HEK293 (cell line): ENCODE measurements around the gene SLC28A2.

ENCODE experiments used
- CTCF ChIA-PET: fragments of 350-600 bp; formaldehyde crosslinking; extraction: SDS; loops from one replicate; lab custom pipeline; 2021; ENCODE audit warnings: antibody characterized with exemption; lab: Yijun Ruan, JAX
- POLR2A ChIA-PET: fragments of 300-600 bp; formaldehyde crosslinking; extraction: SDS; loops from one replicate; lab custom pipeline; 2020; ENCODE audit warnings: antibody characterized with exemption, inconsistent platforms; lab: Yijun Ruan, JAX
- H3K27ac ChIP-seq: fragments of 200-500 bp; sonication (Bioruptor generic); 2 replicates; pipeline ENCODE4 v1.5.1; 2014; ENCODE audit warnings: low read depth, low read length, control low read depth, inconsistent platforms; ENCODE audit errors: extremely low read depth
- H3K36me3 ChIP-seq, 2 experiments: fragments of 200-500 bp in 1 of 2; sonication (Bioruptor generic) in 1 of 2; 1 replicate in 1 of 2; 2 replicates in 1 of 2; pipeline ENCODE4 v1.5.1; 2014 to 2017; ENCODE audit warnings: inconsistent platforms in 2 of 2, low read length in 2 of 2; ENCODE audit not compliant: control insufficient read depth in 2 of 2, insufficient read depth in 1 of 2
- H3K4me1 ChIP-seq: fragments of 200-500 bp; sonication (Bioruptor generic); 2 replicates; pipeline ENCODE4 v1.5.1; 2014; ENCODE audit warnings: mild to moderate bottlenecking, low read length, inconsistent platforms; ENCODE audit not compliant: control insufficient read depth, insufficient read depth
- H3K4me3 ChIP-seq: 2 replicates; pipeline ENCODE4 v1.5.1; 2011; ENCODE audit warnings: low read depth, mild to moderate bottlenecking, control low read depth, low read length, moderate library complexity
- H3K9me3 ChIP-seq: fragments of 200-500 bp; sonication (Bioruptor generic); 2 replicates; pipeline ENCODE4 v1.5.1; 2014; ENCODE audit warnings: low read depth, low read length, inconsistent platforms; ENCODE audit not compliant: control insufficient read depth, insufficient read depth
- ATF2 ChIP-seq: fragments of 450-650 bp; formaldehyde crosslinking; IDR thresholded peaks from 2 replicates; pipeline ENCODE4 v1.5.1; 2016; ENCODE audit warnings: missing biosample characterization, missing genetic modification characterization, low read depth
- FEZF1 ChIP-seq: fragments of 450-650 bp; formaldehyde crosslinking; IDR thresholded peaks from 2 replicates; pipeline ENCODE4 v1.5.1; 2016; ENCODE audit warnings: missing biosample characterization, missing genetic modification characterization
- HOXC10 ChIP-seq: sonication (generic); formaldehyde crosslinking; IDR thresholded peaks from 2 replicates; pipeline ENCODE4 v1.8.1; 2023; ENCODE audit warnings: mild to moderate bottlenecking, missing genetic modification reagents
- RBAK ChIP-seq: fragments of 450-650 bp; formaldehyde crosslinking; IDR thresholded peaks from 2 replicates; pipeline ENCODE4 v1.5.1; 2016; ENCODE audit warnings: missing biosample characterization, missing genetic modification characterization
- SCRT2 ChIP-seq: fragments of 450-650 bp; formaldehyde crosslinking; IDR thresholded peaks from 2 replicates; pipeline ENCODE4 v1.5.1; 2016; ENCODE audit warnings: missing biosample characterization, missing genetic modification characterization
- SP7 ChIP-seq: fragments of 450-650 bp; formaldehyde crosslinking; IDR thresholded peaks from 2 replicates; pipeline ENCODE4 v1.5.1; 2016; ENCODE audit warnings: missing biosample characterization, missing genetic modification characterization
- WT1 ChIP-seq: fragments of 450-650 bp; formaldehyde crosslinking; IDR thresholded peaks from 2 replicates; pipeline ENCODE4 v1.5.1; 2016; ENCODE audit warnings: missing biosample characterization, missing genetic modification characterization
- ZBTB17 ChIP-seq: fragments of 450-650 bp; formaldehyde crosslinking; IDR thresholded peaks from 2 replicates; pipeline ENCODE4 v1.5.1; 2016; ENCODE audit warnings: missing biosample characterization, missing genetic modification characterization
- ZBTB48 ChIP-seq: fragments of 450-650 bp; formaldehyde crosslinking; IDR thresholded peaks from 2 replicates; pipeline ENCODE4 v1.5.1; 2016; ENCODE audit warnings: missing biosample characterization, missing genetic modification characterization
- ZFHX2 ChIP-seq: fragments of 450-650 bp; formaldehyde crosslinking; conservative IDR thresholded peaks from 2 replicates; pipeline ENCODE4 v1.5.1; 2016; ENCODE audit warnings: missing biosample characterization, missing genetic modification characterization
- ZNF2 ChIP-seq: fragments of 450-650 bp; formaldehyde crosslinking; IDR thresholded peaks from 2 replicates; pipeline ENCODE4 v1.5.1; 2016; ENCODE audit warnings: missing biosample characterization, missing genetic modification characterization
- ZNF354C ChIP-seq: fragments of 450-650 bp; formaldehyde crosslinking; IDR thresholded peaks from 2 replicates; pipeline ENCODE4 v1.5.1; 2016; ENCODE audit warnings: missing biosample characterization, missing genetic modification characterization, low read depth, borderline replicate concordance
- ZNF362 ChIP-seq: fragments of 450-650 bp; formaldehyde crosslinking; IDR thresholded peaks from 2 replicates; pipeline ENCODE4 v1.5.1; 2016; ENCODE audit warnings: missing biosample characterization, missing genetic modification characterization
- ZNF366 ChIP-seq: fragments of 450-650 bp; formaldehyde crosslinking; conservative IDR thresholded peaks from 2 replicates; pipeline ENCODE4 v1.5.1; 2016; ENCODE audit warnings: missing biosample characterization, missing genetic modification characterization
- ZNF404 ChIP-seq: fragments of 450-650 bp; formaldehyde crosslinking; IDR thresholded peaks from 2 replicates; pipeline ENCODE4 v1.5.1; 2017; ENCODE audit warnings: missing biosample characterization, missing genetic modification characterization
- ZNF423 ChIP-seq: fragments of 450-650 bp; formaldehyde crosslinking; IDR thresholded peaks from 2 replicates; pipeline ENCODE4 v1.5.1; 2016; ENCODE audit warnings: missing biosample characterization, missing genetic modification characterization
- ZNF510 ChIP-seq: fragments of 450-650 bp; formaldehyde crosslinking; IDR thresholded peaks from 2 replicates; pipeline ENCODE4 v1.5.1; 2018; ENCODE audit warnings: mild to moderate bottlenecking, missing genetic modification characterization, missing biosample characterization; ENCODE audit not compliant: insufficient replicate concordance
- ZNF549 ChIP-seq: fragments of 450-650 bp; IDR thresholded peaks from 2 replicates; pipeline ENCODE4 v1.5.1; 2018; ENCODE audit warnings: missing biosample characterization, missing genetic modification characterization, mild to moderate bottlenecking, inconsistent platforms, moderate library complexity
- ZNF580 ChIP-seq: fragments of 450-650 bp; formaldehyde crosslinking; IDR thresholded peaks from 2 replicates; pipeline ENCODE4 v1.5.1; 2016; ENCODE audit warnings: missing biosample characterization, missing genetic modification characterization
- ZNF610 ChIP-seq: fragments of 450-650 bp; formaldehyde crosslinking; IDR thresholded peaks from 2 replicates; pipeline ENCODE4 v1.5.1; 2016; ENCODE audit warnings: missing biosample characterization, missing genetic modification characterization, borderline replicate concordance
- ZNF654 ChIP-seq: fragments of 450-650 bp; formaldehyde crosslinking; IDR thresholded peaks from 2 replicates; pipeline ENCODE4 v1.5.1; 2016; ENCODE audit warnings: low read depth, missing biosample characterization, missing genetic modification characterization
- ZNF658 ChIP-seq: fragments of 450-650 bp; formaldehyde crosslinking; IDR thresholded peaks from 2 replicates; pipeline ENCODE4; 2016; ENCODE audit warnings: missing biosample characterization, missing genetic modification characterization
- ZNF664 ChIP-seq: fragments of 450-650 bp; formaldehyde crosslinking; IDR thresholded peaks from 2 replicates; pipeline ENCODE4 v1.5.1; 2016; ENCODE audit warnings: missing biosample characterization, missing genetic modification characterization
- ZNF785 ChIP-seq: fragments of 450-650 bp; formaldehyde crosslinking; IDR thresholded peaks from 2 replicates; pipeline ENCODE4 v1.5.1; 2016; ENCODE audit warnings: missing biosample characterization, missing genetic modification characterization
- ZXDB ChIP-seq: fragments of 450-650 bp; formaldehyde crosslinking; IDR thresholded peaks from 2 replicates; pipeline ENCODE4 v1.5.1; 2016; ENCODE audit warnings: missing biosample characterization, missing genetic modification characterization
- TF ChIP-seq, protein P1 (sequence below): fragments of 450-650 bp; formaldehyde crosslinking; IDR thresholded peaks from 2 replicates; pipeline ENCODE4 v1.5.1; 2016; ENCODE audit warnings: missing biosample characterization, missing genetic modification characterization
- TF ChIP-seq, protein P2 (sequence below): fragments of 450-650 bp; formaldehyde crosslinking; IDR thresholded peaks from 2 replicates; pipeline ENCODE4 v1.5.1; 2016; ENCODE audit warnings: missing biosample characterization, missing genetic modification characterization
- TF ChIP-seq, protein P3 (sequence below): sonication (generic); formaldehyde crosslinking; IDR thresholded peaks from 2 replicates; pipeline ENCODE4 v1.8.1; 2022; ENCODE audit warnings: mild to moderate bottlenecking, moderate library complexity, missing genetic modification reagents

The SLC28A2 gene

DNA sequence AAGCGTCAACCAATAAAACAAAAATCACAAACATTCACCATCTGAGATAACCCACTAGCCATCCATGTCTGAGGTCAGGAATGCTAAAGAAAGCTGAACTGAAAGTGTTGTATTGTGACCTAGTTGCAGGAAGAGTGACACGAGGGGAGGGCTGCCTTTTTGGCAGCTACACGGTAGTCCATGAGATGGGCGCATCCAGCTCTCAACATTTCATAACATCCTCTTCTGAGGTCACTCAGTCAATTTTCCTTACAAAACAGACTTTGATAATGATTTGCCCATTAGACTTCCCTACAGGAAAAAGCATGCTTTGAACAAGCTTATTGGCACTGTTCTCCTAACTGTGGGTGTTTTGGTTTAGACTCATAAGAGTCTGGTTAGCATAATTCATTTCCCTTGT lies 48.9 kb upstream of the SLC28A2 start (continued):
- TF ChIP-seq ZNF658 (tag by site-specific recombination), result no peak

DNA sequence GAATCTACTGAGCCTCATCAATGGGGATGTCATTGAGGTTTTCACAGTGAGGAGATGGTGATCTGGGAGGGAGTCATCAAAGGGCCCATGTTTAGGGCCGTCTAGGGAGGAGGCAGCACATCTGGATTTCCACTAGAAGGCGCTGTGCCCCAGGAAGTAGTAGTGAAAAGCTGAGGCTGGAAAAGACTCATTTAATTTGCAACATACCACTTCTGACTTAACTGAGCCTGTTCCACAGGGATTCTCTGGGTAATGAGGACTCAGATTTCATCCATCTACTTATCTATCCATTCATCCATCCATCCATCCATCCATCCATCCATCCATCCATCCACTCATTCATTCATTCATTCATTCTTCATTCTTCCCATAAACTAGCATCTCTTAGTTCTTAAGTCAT lies 46.8 kb upstream of the SLC28A2 start:
- TF ChIP-seq ZNF580 (tag by site-specific recombination) (no peak), WT1 (tag by site-specific recombination) (no peak), ZNF510 (no peak), ZNF362 (tag by site-specific recombination) (no peak), RBAK (no peak), ZBTB48 (tag by site-specific recombination) (0 out of 2 replicates have a peak, but pooled peaks have one; percentile 29), ATF2 (tag by site-specific recombination) (no peak), FEZF1 (tag by site-specific recombination) (peak; percentile 81), ZNF610 (no peak), ZNF423 (tag by site-specific recombination) (no peak), ZNF654 (tag by site-specific recombination) (peak; percentile 88), ZNF664 (0 out of 2 replicates have a peak, but pooled peaks have one; percentile 25), ZNF2 (no peak), ZXDB (tag by site-specific recombination) (no peak), ZNF549 (tag by site-specific recombination) (no peak), ZBTB17 (tag by site-specific recombination) (0 out of 2 replicates have a peak, but pooled peaks have one; percentile 39), HOXC10 (CRISPR knock-in tag) (no peak), ZNF404 (tag by site-specific recombination) (no peak), ZNF366 (peak; percentile 79), ZNF785 (no peak), ZNF658 (tag by site-specific recombination) (no peak), SCRT2 (tag by site-specific recombination) (no peak), SP7 (tag by site-specific recombination) (no peak), ZFHX2 (no peak), ZNF354C (tag by site-specific recombination) (no peak)
- TF ChIP-seq, protein P1, sequence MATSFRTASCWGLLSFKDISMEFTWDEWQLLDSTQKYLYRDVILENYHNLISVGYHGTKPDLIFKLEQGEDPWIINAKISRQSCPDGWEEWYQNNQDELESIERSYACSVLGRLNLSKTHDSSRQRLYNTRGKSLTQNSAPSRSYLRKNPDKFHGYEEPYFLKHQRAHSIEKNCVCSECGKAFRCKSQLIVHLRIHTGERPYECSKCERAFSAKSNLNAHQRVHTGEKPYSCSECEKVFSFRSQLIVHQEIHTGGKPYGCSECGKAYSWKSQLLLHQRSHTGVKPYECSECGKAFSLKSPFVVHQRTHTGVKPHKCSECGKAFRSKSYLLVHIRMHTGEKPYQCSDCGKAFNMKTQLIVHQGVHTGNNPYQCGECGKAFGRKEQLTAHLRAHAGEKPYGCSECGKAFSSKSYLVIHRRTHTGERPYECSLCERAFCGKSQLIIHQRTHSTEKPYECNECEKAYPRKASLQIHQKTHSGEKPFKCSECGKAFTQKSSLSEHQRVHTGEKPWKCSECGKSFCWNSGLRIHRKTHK (tag by site-specific recombination), result no peak
- TF ChIP-seq, protein P2, sequence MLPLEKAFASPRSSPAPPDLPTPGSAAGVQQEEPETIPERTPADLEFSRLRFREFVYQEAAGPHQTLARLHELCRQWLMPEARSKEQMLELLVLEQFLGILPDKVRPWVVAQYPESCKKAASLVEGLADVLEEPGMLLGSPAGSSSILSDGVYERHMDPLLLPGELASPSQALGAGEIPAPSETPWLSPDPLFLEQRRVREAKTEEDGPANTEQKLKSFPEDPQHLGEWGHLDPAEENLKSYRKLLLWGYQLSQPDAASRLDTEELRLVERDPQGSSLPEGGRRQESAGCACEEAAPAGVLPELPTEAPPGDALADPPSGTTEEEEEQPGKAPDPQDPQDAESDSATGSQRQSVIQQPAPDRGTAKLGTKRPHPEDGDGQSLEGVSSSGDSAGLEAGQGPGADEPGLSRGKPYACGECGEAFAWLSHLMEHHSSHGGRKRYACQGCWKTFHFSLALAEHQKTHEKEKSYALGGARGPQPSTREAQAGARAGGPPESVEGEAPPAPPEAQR (tag by site-specific recombination), result no peak
- TF ChIP-seq, protein P3, sequence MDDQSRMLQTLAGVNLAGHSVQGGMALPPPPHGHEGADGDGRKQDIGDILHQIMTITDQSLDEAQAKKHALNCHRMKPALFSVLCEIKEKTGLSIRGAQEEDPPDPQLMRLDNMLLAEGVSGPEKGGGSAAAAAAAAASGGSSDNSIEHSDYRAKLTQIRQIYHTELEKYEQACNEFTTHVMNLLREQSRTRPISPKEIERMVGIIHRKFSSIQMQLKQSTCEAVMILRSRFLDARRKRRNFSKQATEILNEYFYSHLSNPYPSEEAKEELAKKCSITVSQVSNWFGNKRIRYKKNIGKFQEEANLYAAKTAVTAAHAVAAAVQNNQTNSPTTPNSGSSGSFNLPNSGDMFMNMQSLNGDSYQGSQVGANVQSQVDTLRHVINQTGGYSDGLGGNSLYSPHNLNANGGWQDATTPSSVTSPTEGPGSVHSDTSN, result no peak
- Histone ChIP-seq H3K36me3 (no peaks in the 10 kb centered on the region), H3K9me3 (no peaks in the 10 kb centered on the region), H3K4me3 (no peak overlapping the region), H3K4me1 (no peaks in the 10 kb centered on the region), H3K27ac (no peak overlapping the region)
- POLR2A ChIA-PET, result interaction anchor here (0.8 to 1.5 kb wide), 2 partner anchors 42 to 74 kb away, joined by 3 read pairs; no protein-coding TSS in a partner anchor
- CTCF ChIA-PET, result interaction anchor here (0.6 to 6.3 kb wide), 38 partner anchors 9 to 409 kb away, joined by 3 to 60 read pairs (median 4); a partner anchor contains a TSS
